ENCODE results near the gene CORO2B.

Gene CORO2B

GRCh38 chr15:68543165-68544008 is 35.4 kb upstream of the CORO2B start:
- Histone ChIP-seq H3K79me2 (ENCODE audit: insufficient read depth, low read length) (no peaks in the 10 kb centered on the region), H3K9ac (ENCODE audit: low read length) (no peak overlapping the region), H3K27ac (ENCODE audit: low read depth, low read length) (no peak overlapping the region), H3K36me3 (ENCODE audit: low read length) (no peaks in the 10 kb centered on the region), H3K4me2 (ENCODE audit: low read depth, low read length, poor library complexity, severe bottlenecking) (no peak overlapping the region), H3K9me3 (ENCODE audit: insufficient read depth, low read length) (peaks cover 4% of the 10 kb centered on the region; the same call in 1 of the 2 replicates), H2AFZ (ENCODE audit: low read depth, low read length, severe bottlenecking) (no peak overlapping the region), H4K20me1 (ENCODE audit: low read depth, low read length) (no peaks in the 10 kb centered on the region), H3F3A (ENCODE audit: insufficient read depth) (no peaks in the 10 kb centered on the region), H3K9me2 (replicated peaks; ENCODE audit: insufficient read depth, low read length) (no peaks in the 10 kb centered on the region), H3K4me3 (ENCODE audit: insufficient read depth, low read length, poor library complexity, severe bottlenecking) (no peak overlapping the region), H3K27me3 (ENCODE audit: low read length) (0 out of 2 replicates have a peak, but pooled peaks cover 2% of the 10 kb centered on the region)
- TF ChIP-seq EZH2phosphoT487 (conservative IDR thresholded peaks at IDR 0.05; ENCODE audit: low read length) (no peak), CTCF (IDR thresholded peaks at IDR 0.05; ENCODE audit: insufficient read depth, low read length, poor library complexity, severe bottlenecking) (no peak)

- H3K4me3 ChIP-seq (ENCODE audit: insufficient read depth, low read length, poor library complexity, severe bottlenecking), result no peak overlapping the region
- no peaks in the 10 kb centered on the region for H3K9me2 ChIP-seq (replicated peaks; ENCODE audit: insufficient read depth, low read length)
- H3K27me3 ChIP-seq (ENCODE audit: low read length), result no peaks in the 10 kb centered on the region
- H3F3A ChIP-seq (ENCODE audit: insufficient read depth), result no peaks in the 10 kb centered on the region
- H3K79me2 ChIP-seq (ENCODE audit: insufficient read depth, low read length), result no peaks in the 10 kb centered on the region
- H3K4me2 ChIP-seq (ENCODE audit: low read depth, low read length, poor library complexity, severe bottlenecking), result no peak overlapping the region
- H3K36me3 ChIP-seq (ENCODE audit: low read length), result no peaks in the 10 kb centered on the region
- no peak overlapping the region for H2AFZ ChIP-seq (ENCODE audit: low read depth, low read length, severe bottlenecking)
- no peak overlapping the region for H3K9ac ChIP-seq (ENCODE audit: low read length)
- TF ChIP-seq CTCF (IDR thresholded peaks at IDR 0.05; ENCODE audit: insufficient read depth, low read length, poor library complexity, severe bottlenecking) (no peak), EZH2phosphoT487 (conservative IDR thresholded peaks at IDR 0.05; ENCODE audit: low read length) (no peak)
- H3K9me3 ChIP-seq (ENCODE audit: insufficient read depth, low read length), result no peaks in the 10 kb centered on the region
- no peaks in the 10 kb centered on the region for H4K20me1 ChIP-seq (ENCODE audit: low read depth, low read length)
- H3K27ac ChIP-seq (ENCODE audit: low read depth, low read length), result no peak overlapping the region
These were observed 32.5 kb upstream of the CORO2B start for GRCh38 chr15:68546318-68546717.

GRCh38 chr15:68548364-68548763 is 30.4 kb upstream of the CORO2B start:
- H3K9ac ChIP-seq (ENCODE audit: low read length), result no peak overlapping the region
- no peak overlapping the region for H2AFZ ChIP-seq (ENCODE audit: low read depth, low read length, severe bottlenecking)
- no peak for TF ChIP-seq CTCF (IDR thresholded peaks at IDR 0.05; ENCODE audit: insufficient read depth, low read length, poor library complexity, severe bottlenecking)
- TF ChIP-seq EZH2phosphoT487 (conservative IDR thresholded peaks at IDR 0.05; ENCODE audit: low read length), result no peak
- H3K79me2 ChIP-seq (ENCODE audit: insufficient read depth, low read length), result no peaks in the 10 kb centered on the region
- no peaks in the 10 kb centered on the region for H3K9me2 ChIP-seq (replicated peaks; ENCODE audit: insufficient read depth, low read length)
- no peaks in the 10 kb centered on the region for H3F3A ChIP-seq (ENCODE audit: insufficient read depth)
- H3K4me2 ChIP-seq (ENCODE audit: low read depth, low read length, poor library complexity, severe bottlenecking), result no peak overlapping the region
- H3K36me3 ChIP-seq (ENCODE audit: low read length), result no peaks in the 10 kb centered on the region
- no peaks in the 10 kb centered on the region for H4K20me1 ChIP-seq (ENCODE audit: low read depth, low read length)
- H3K9me3 ChIP-seq (ENCODE audit: insufficient read depth, low read length), result no peaks in the 10 kb centered on the region
- H3K4me3 ChIP-seq (ENCODE audit: insufficient read depth, low read length, poor library complexity, severe bottlenecking), result no peak overlapping the region
- no peak overlapping the region for H3K27ac ChIP-seq (ENCODE audit: low read depth, low read length)
- no peaks in the 10 kb centered on the region for H3K27me3 ChIP-seq (ENCODE audit: low read length)
